HG03135 (cell line): ENCODE measurements around the gene UPF1.
"Not testable (repeated sequence)": the region's sequence is repeated elsewhere in the genome, so short reads cannot be mapped to it uniquely, and the experiment has no call there.

Experiments used
- ATAC-seq: cut with Tn5 transposase; IDR thresholded peaks from one replicate; pipeline ENCODE4 v1.9.1; 2021; ENCODE audit warnings: mild to moderate bottlenecking, moderate library complexity; ENCODE audit not compliant: unreplicated experiment

UPF1 gene

DNA sequence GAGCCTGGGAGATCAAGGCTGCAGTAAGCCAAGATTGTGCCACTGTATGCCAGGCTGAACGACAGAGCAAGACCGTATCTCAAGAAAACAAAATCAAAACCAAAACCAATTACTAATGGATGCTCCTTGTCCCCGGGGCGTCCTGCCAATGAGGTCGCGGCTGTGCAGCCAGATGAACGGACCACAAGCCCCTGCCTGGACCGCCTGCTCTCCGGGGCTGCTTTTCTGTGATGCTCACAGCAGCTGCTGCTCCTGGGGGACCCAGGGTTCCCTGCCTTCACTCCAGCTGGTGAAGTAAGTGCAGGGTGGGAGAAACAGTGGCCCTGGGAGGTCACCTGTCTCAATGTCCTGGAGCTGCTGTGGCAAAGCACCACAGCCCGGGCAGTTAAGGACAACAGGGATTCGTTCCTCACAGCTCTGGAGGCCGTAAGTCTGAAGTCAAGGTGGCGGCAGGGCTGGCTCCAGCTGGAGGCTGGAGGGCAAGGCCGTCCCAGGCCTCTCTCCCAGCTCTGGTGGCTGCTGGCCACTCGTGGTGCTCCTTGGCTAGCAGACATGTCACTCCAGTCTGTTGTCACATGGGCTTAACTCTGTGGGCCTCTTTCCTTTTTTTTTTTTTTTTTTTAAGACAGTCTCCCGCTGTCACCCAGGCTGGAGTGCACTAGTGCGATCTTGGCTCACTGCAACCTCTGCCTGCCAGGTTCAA, 77.3 kb downstream of the UPF1 start:
- ATAC-seq, result no peak

- no peak for ATAC-seq
Measured at GRCh38 chr19:18910010-18910409, 78.3 kb downstream of the UPF1 start.

DNA sequence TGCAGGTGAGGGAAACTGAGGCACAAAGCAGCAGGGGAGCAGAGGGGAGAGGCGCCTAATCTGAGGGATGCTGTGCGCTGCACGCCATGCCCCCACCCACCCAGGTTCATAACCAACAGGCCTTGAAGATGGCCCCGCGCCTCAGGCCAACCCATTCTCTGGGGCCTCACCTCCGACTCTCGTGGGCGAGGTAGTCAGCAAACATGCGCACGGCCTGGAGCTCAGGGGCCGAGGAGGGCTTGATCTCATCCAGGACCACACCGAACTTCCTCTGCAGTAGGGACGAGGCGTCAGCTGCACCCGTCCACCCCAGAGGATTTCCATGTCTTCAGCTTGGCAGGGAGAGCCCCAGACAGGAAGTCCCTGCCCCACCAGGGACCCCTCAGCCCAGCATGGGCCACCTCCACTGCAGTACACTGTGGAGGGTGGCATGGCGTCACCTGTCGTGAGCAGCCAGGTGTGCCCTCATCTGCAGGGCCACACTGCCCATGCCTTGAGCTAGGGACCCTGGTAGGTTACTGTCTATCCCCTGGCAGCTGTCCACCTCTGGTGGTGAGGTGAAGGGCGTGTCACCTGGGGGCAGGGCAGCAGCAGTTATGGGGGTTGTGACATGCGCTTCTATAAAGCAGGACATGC, 79.2 kb downstream of the UPF1 start:
- no peak for ATAC-seq

DNA sequence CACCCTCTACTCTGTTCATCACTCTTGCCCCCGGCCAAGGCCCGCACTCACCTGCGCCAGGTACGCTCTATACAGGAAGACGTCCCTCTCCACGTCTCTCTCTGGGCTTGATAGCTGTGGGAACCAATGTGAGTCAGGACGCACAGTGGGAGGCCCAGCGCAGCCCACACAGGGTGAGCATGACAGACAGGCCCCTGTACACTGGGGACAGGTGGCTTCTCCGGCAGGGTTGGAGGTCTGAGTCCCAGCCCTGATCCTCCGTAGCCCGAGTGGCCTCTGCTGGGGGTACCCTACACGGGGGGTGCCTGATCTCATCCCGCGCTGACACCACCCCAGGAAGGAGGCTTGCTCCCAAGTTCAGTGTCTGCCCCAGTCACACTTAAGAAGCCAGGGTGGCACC, 81.2 kb downstream of the UPF1 start:
- ATAC-seq, result no peak

DNA sequence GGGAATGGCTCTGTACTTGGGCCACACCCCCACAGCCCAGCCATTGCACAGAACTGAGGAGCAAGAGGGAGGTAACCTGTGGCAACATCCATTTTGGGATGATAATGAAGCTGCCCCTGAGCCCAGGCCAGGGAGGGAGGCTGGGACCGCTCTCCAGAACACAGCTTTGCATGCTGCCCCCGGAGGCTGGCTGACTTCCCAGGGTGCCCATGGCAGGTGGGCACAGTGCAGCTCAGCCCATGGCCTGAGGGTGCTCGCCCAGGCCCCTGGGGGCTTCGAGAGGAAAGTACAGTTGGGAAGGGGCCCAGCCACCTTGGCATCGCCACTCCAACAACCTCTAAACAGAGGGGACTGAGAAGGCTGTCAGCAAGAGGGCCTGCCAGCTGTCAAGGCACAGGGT, 81.7 kb downstream of the UPF1 start:
- no peak for ATAC-seq

- no peak for ATAC-seq
Measured at GRCh38 chr19:18915639-18916038, 83.9 kb downstream of the UPF1 start.

DNA sequence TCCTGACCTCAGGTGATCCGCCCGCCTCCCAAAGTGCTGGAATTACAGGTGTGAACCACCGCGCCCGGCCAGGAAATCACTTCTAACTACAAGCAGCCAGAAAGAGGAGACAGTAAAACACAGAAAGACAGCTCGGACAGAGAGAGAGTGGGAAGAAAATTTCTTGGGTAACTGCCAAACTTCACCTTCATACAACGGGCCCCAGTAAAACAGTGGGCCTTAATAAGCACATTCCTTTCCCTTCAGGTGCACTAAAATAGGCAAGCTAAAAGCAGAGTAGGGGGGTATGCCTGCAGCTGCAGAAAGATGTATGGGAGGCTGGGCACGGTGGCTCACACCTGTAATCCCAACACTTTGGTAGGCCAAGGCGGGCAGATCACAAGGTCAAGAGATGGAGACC, 85.8 kb downstream of the UPF1 start:
- not testable (repeated sequence) for ATAC-seq
